K562 (cell line): ENCODE results near the gene CATSPER3. TPM values are rescaled to one million over a fixed set of nuclear protein-coding genes. Genes with fewer than 3 reads are reported as not detected.

Source experiments
- ARNT ChIP-seq, 2 experiments: fragments of 450-650 bp; IDR thresholded peaks; 2 replicates each; pipeline ENCODE4 v1.6.1; 2016; ENCODE audit warnings: mild to moderate bottlenecking in 1 of 2
- CHD1 ChIP-seq: fragments of 200-600 bp; sonication (generic); IDR thresholded peaks from one replicate; pipeline ENCODE4 v1.6.1; 2012; ENCODE audit warnings: mild to moderate bottlenecking, moderate library complexity, low read length, inconsistent platforms
- ELK1 ChIP-seq: sonication (generic); formaldehyde crosslinking; IDR thresholded peaks from 2 replicates; pipeline ENCODE4 v1.8.1; 2022; ENCODE audit warnings: missing genetic modification reagents
- FOXM1 ChIP-seq, 2 experiments: fragments of 450-650 bp in 1 of 2; sonication (generic) in 1 of 2; formaldehyde crosslinking in 1 of 2; IDR thresholded peaks; 2 replicates each; pipeline versions ENCODE4 v1.6.1 to v1.9.0; 2017 to 2022; ENCODE audit warnings: low read depth in 2 of 2, mild to moderate bottlenecking in 2 of 2, missing genetic modification reagents in 1 of 2, moderate library complexity in 1 of 2
- GABPB2 ChIP-seq: fragments of 250-450 bp; sonication (Bioruptor Pico); conservative IDR thresholded peaks from 2 replicates; pipeline ENCODE4 v1.5.1; 2021; ENCODE audit warnings: mild to moderate bottlenecking
- GMEB1 ChIP-seq: fragments of 250-450 bp; sonication (Bioruptor Pico); IDR thresholded peaks from 2 replicates; pipeline ENCODE4 v1.4.0; 2020; ENCODE audit warnings: mild to moderate bottlenecking
- L3MBTL2 ChIP-seq: fragments of 450-650 bp; IDR thresholded peaks from 2 replicates; pipeline ENCODE4 v1.6.1; 2016; ENCODE audit warnings: mild to moderate bottlenecking, moderate library complexity
- MAFK ChIP-seq: IDR thresholded peaks from 2 replicates; pipeline ENCODE4 v1.6.1; 2011; ENCODE audit warnings: low read length, improper control_type of control experiment
- MTA3 ChIP-seq: fragments of 450-650 bp; formaldehyde crosslinking; IDR thresholded peaks from 2 replicates; pipeline ENCODE4 v1.6.1; 2017; ENCODE audit warnings: mild to moderate bottlenecking, borderline replicate concordance
- NCOA4 ChIP-seq: fragments of 450-650 bp; IDR thresholded peaks from 2 replicates; pipeline ENCODE4 v1.6.1; 2018; ENCODE audit warnings: mild to moderate bottlenecking; ENCODE audit not compliant: partially characterized antibody
- NRF1 ChIP-seq, 2 experiments: fragments of 450-650 bp; IDR thresholded peaks in 1 of 2; conservative IDR thresholded peaks in 1 of 2; 2 replicates each; pipeline ENCODE4 v1.6.1; 2014; ENCODE audit warnings: mild to moderate bottlenecking in 2 of 2
- POLR2A ChIP-seq: fragments of 450-650 bp; conservative IDR thresholded peaks from 2 replicates; pipeline ENCODE4 v1.6.1; 2016
- RFX5 ChIP-seq: IDR thresholded peaks from 2 replicates; pipeline ENCODE4 v1.6.1; 2011; ENCODE audit warnings: low read depth, mild to moderate bottlenecking, improper control_type of control experiment, low read length
- RFX7 ChIP-seq: fragments of 250-450 bp; sonication (Bioruptor Pico); IDR thresholded peaks from 2 replicates; pipeline ENCODE4 v1.5.1; 2021; ENCODE audit warnings: mild to moderate bottlenecking
- SMARCC2 ChIP-seq: fragments of 450-650 bp; IDR thresholded peaks from 2 replicates; pipeline ENCODE4 v1.6.1; 2017; ENCODE audit warnings: antibody characterized with exemption, moderate library complexity, mild to moderate bottlenecking, low read depth
- SREBF1 ChIP-seq: fragments of 150-350 bp; IDR thresholded peaks from 2 replicates; pipeline ENCODE4 v1.6.1; 2014; ENCODE audit warnings: antibody characterized with exemption, low read depth, low read length, borderline replicate concordance
- SRSF9 ChIP-seq: fragments of 200-400 bp; formaldehyde crosslinking; IDR thresholded peaks from 2 replicates; pipeline ENCODE4 v1.6.1; 2017; ENCODE audit warnings: low read depth, low read length, borderline replicate concordance
- THAP12 ChIP-seq: fragments of 250-450 bp; sonication (Bioruptor Pico); IDR thresholded peaks from 2 replicates; pipeline ENCODE4 v1.9.0; 2021; ENCODE audit warnings: mild to moderate bottlenecking, inconsistent platforms
- U2AF1 ChIP-seq: fragments of 200-400 bp; formaldehyde crosslinking; optimal IDR thresholded peaks from 2 replicates; pipeline ENCODE3; 2017; ENCODE audit warnings: mild to moderate bottlenecking, low read depth, low read length, moderate library complexity
- ZBTB11 ChIP-seq, 3 experiments: fragments of 200-800 bp in 1 of 3; fragments of 250-450 bp in 1 of 3; fragments of 450-650 bp in 1 of 3; sonication (Bioruptor Pico) in 1 of 3; sonication (Bioruptor generic) in 1 of 3; formaldehyde crosslinking in 1 of 3; IDR thresholded peaks; 2 replicates each; pipeline versions ENCODE4 v1.6.1 to v1.8.0; 2016 to 2022; ENCODE audit warnings: mild to moderate bottlenecking in 2 of 3, missing genetic modification characterization in 2 of 3, missing compliant biosample characterization in 1 of 3, moderate library complexity in 1 of 3
- ZBTB7A ChIP-seq: IDR thresholded peaks from 2 replicates; pipeline ENCODE4 v1.6.1; 2011; ENCODE audit warnings: low read depth, mild to moderate bottlenecking, low read length, moderate library complexity, borderline replicate concordance; ENCODE audit not compliant: control insufficient read depth
- polyA plus RNA-seq, 8 experiments: library from polyadenylated mRNA; depleted of rRNA in 4 of 8; stranded (reverse) in 5 of 8; unstranded in 3 of 8; fragments of >200 nt; fragmentation: Nextera tagmentation in 2 of 8; fragmentation: Illumina TruSeq in 1 of 8; extraction: Ambion mirVana in 2 of 8; extraction: Trizol in 1 of 8; gene quantifications; 2 replicates each; pipeline versions ENCODE4 v1.2.1 to v1.2.3, GENCODE V29; 2011 to 2014; ENCODE audit warnings: inconsistent platforms in 1 of 8, missing spikeins in 1 of 8
- total RNA-seq, 7 experiments: library from RNA; depleted of rRNA in 6 of 7; stranded (reverse); fragments of >200 nt in 6 of 7; fragmentation: Illumina TruSeq in 2 of 7; extraction: Trizol in 2 of 7; gene quantifications; 2 replicates each; pipeline versions ENCODE4 v1.2.1 to v1.2.3, GENCODE V29; 2011 to 2021; ENCODE audit warnings: low replicate concordance in 1 of 7

CATSPER3 gene
- total and polyA plus RNA-seq, 9 of the 15 experiments (the other 6 are each of a cell fraction or from before 2014, with no cell fraction given), result 0.14 to 1.5 (median 0.49) TPM

- no peak for TF ChIP-seq CHD1
- TF ChIP-seq THAP12, result no peak
- TF ChIP-seq NCOA4, result no peak
- TF ChIP-seq FOXM1 (IDR thresholded peaks at IDR 0.05; ENCODE audit: low read depth), result peak; percentile 55
- TF ChIP-seq FOXM1 (CRISPR knock-in tag; IDR thresholded peaks at IDR 0.05; ENCODE audit: low read depth), result no peak
- no peak for TF ChIP-seq ELK1 (CRISPR knock-in tag)
- TF ChIP-seq MTA3, result peak; percentile 70
- no peak for TF ChIP-seq GABPB2
- TF ChIP-seq ARNT (IDR thresholded peaks at IDR 0.05), result no peak
- TF ChIP-seq RFX5, result no peak
- peak; percentile 63; the same call in 1 of the 2 replicates for TF ChIP-seq SMARCC2
- TF ChIP-seq SREBF1, result no peak; the same call in 1 of the 2 replicates
- TF ChIP-seq NRF1 (conservative IDR thresholded peaks at IDR 0.05 in 1 of 2, IDR thresholded peaks at IDR 0.05 in 1 of 2), result peak; percentile 59 to 68
- peak; percentile 63; the same call in 1 of the 2 replicates for TF ChIP-seq L3MBTL2
- TF ChIP-seq MAFK, result no peak
- TF ChIP-seq RFX7 (CRISPR knock-in tag), result no peak
- peak; percentile 46; the same call in 1 of the 2 replicates for TF ChIP-seq ZBTB7A
- no peak for TF ChIP-seq GMEB1 (CRISPR knock-in tag)
- TF ChIP-seq POLR2A, result no peak
- no peak for TF ChIP-seq SRSF9
- no peak for TF ChIP-seq U2AF1
- TF ChIP-seq ZBTB11 (CRISPR knock-in tag; IDR thresholded peaks at IDR 0.05), result no peak; a peak in 1 of 6 replicates
Observed at GRCh38 chr5:135051872-135052271, 84.2 kb downstream of the CATSPER3 start (continued).
